HCT116 (cell line): ENCODE measurements around the gene HAUS6.

ENCODE experiments used
- RAD21 ChIP-seq: IDR thresholded peaks from 2 replicates; pipeline ENCODE4 v1.6.1; 2012; ENCODE audit warnings: low read depth, mild to moderate bottlenecking
- TF ChIP-seq, protein P1 (sequence below), 3 experiments: fragments of 200-600 bp in 1 of 3; sonication (generic) in 1 of 3; IDR thresholded peaks in 2 of 3; conservative IDR thresholded peaks in 1 of 3; 2 replicates each; pipeline ENCODE4 v1.5.1; 2012 to 2017; ENCODE audit warnings: low read depth in 2 of 3, low read length in 2 of 3, antibody characterized with exemption in 1 of 3, borderline replicate concordance in 1 of 3, control low read depth in 1 of 3, mild to moderate bottlenecking in 1 of 3, mixed read lengths in 1 of 3, mixed run types in 1 of 3, moderate library complexity in 1 of 3; ENCODE audit not compliant: insufficient read depth in 1 of 3

- TF ChIP-seq, protein P1, sequence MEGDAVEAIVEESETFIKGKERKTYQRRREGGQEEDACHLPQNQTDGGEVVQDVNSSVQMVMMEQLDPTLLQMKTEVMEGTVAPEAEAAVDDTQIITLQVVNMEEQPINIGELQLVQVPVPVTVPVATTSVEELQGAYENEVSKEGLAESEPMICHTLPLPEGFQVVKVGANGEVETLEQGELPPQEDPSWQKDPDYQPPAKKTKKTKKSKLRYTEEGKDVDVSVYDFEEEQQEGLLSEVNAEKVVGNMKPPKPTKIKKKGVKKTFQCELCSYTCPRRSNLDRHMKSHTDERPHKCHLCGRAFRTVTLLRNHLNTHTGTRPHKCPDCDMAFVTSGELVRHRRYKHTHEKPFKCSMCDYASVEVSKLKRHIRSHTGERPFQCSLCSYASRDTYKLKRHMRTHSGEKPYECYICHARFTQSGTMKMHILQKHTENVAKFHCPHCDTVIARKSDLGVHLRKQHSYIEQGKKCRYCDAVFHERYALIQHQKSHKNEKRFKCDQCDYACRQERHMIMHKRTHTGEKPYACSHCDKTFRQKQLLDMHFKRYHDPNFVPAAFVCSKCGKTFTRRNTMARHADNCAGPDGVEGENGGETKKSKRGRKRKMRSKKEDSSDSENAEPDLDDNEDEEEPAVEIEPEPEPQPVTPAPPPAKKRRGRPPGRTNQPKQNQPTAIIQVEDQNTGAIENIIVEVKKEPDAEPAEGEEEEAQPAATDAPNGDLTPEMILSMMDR (IDR thresholded peaks at IDR 0.05 in 2 of 3, conservative IDR thresholded peaks at IDR 0.05 in 1 of 3; ENCODE audit: borderline replicate concordance in 1 of 3, insufficient read depth in 1 of 3, low read depth in 2 of 3, low read length in 2 of 3): no peak
- no peak for TF ChIP-seq RAD21
Observed at GRCh38 chr9:19033015-19033414, 69.7 kb downstream of the HAUS6 start, which contains the start of gene SAXO1.
